Karpas-422 (cell line): Measurements from ENCODE around the gene SLX4. TPM values are rescaled to one million over a fixed set of nuclear protein-coding genes. Genes with fewer than 3 reads are reported as not detected.

Source experiments
- DNase-seq: peaks from one replicate; pipeline ENCODE4 v3.0.0-alpha.2; 2015
- H2AFZ ChIP-seq: fragments of 200-600 bp; sonication (generic); 2 replicates; pipeline ENCODE4 v1.6.1; 2014; ENCODE audit warnings: antibody characterized with exemption, low read length, mixed read lengths
- H3K27ac ChIP-seq: fragments of 200-600 bp; sonication (generic); 2 replicates; pipeline ENCODE4 v1.5.1; 2014; ENCODE audit warnings: mild to moderate bottlenecking, low read length, moderate library complexity
- H3K27me3 ChIP-seq: fragments of 200-600 bp; sonication (generic); 2 replicates; pipeline ENCODE4 v1.6.1; 2014; ENCODE audit warnings: low read length, mixed read lengths
- H3K36me3 ChIP-seq: fragments of 200-600 bp; sonication (generic); 2 replicates; pipeline ENCODE4 v1.6.1; 2014; ENCODE audit warnings: low read length, mixed read lengths; ENCODE audit not compliant: insufficient read depth
- H3K4me1 ChIP-seq: fragments of 200-600 bp; sonication (generic); 2 replicates; pipeline ENCODE4 v1.6.1; 2014; ENCODE audit warnings: mild to moderate bottlenecking, low read length, mixed read lengths
- H3K4me2 ChIP-seq: fragments of 200-600 bp; sonication (generic); 2 replicates; pipeline ENCODE4 v1.6.1; 2014; ENCODE audit warnings: low read length, low read depth, mild to moderate bottlenecking; ENCODE audit not compliant: poor library complexity, severe bottlenecking
- H3K4me3 ChIP-seq: fragments of 200-600 bp; sonication (generic); 2 replicates; pipeline ENCODE4 v1.5.1; 2014; ENCODE audit warnings: mild to moderate bottlenecking, antibody characterized with exemption, low read length, mixed read lengths
- H3K79me2 ChIP-seq: fragments of 200-600 bp; sonication (generic); 2 replicates; pipeline ENCODE4 v1.6.1; 2014; ENCODE audit warnings: mild to moderate bottlenecking, low read length, mixed read lengths
- H3K9ac ChIP-seq: fragments of 200-600 bp; sonication (generic); 2 replicates; pipeline ENCODE4 v1.6.0; 2014; ENCODE audit warnings: low read length
- H3K9me2 ChIP-seq: fragments of 200-600 bp; sonication (generic), shearing (Covaris generic); replicated peaks from 2 replicates; pipeline ENCODE4 v1.6.0; 2014; ENCODE audit warnings: mild to moderate bottlenecking, low read length, moderate library complexity; ENCODE audit not compliant: insufficient read depth
- H3K9me3 ChIP-seq: fragments of 300-700, 200-600 bp; sonication (generic); 2 replicates; pipeline ENCODE4 v1.6.1; 2014; ENCODE audit warnings: low read length, mixed read lengths
- H4K20me1 ChIP-seq: fragments of 200-600 bp; sonication (generic); 2 replicates; pipeline ENCODE4 v1.6.1; 2014; ENCODE audit warnings: mild to moderate bottlenecking, antibody characterized with exemption, low read length, low read depth; ENCODE audit not compliant: insufficient read depth
- total RNA-seq: library from RNA; depleted of rRNA; stranded (reverse); fragments of >200 nt; shearing (Covaris generic); gene quantifications from 2 replicates; pipeline ENCODE4 v1.2.3, GENCODE V29; 2014; ENCODE audit warnings: low replicate concordance

Gene SLX4
- total RNA-seq, 1 experiment from 2014 or later = 9.1 TPM

- Histone ChIP-seq H3K36me3 (peaks cover 6% of the 10 kb centered on the region; the same call in 1 of the 2 replicates), H3K4me2 (no peak overlapping the region), H3K79me2 (no peaks in the 10 kb centered on the region), H3K27ac (no peak overlapping the region), H3K9me3 (no peaks in the 10 kb centered on the region), H3K4me3 (no peak overlapping the region), H3K9me2 (no peaks in the 10 kb centered on the region), H4K20me1 (0 out of 2 replicates have a peak, but pooled peaks cover 2% of the 10 kb centered on the region), H3K9ac (no peak overlapping the region), H3K4me1 (peaks cover 11% of the 10 kb centered on the region), H2AFZ (no peak overlapping the region), H3K27me3 (no peaks in the 10 kb centered on the region)
- DNase-seq = no peak
Measured at GRCh38 chr16:3652373-3653195, 41.2 kb upstream of the SLX4 start.

- Histone ChIP-seq H3K4me1 (peaks cover 11% of the 10 kb centered on the region), H3K4me3 (no peak overlapping the region), H3K36me3 (peaks cover 4% of the 10 kb centered on the region; the same call in 1 of the 2 replicates), H3K9me3 (no peaks in the 10 kb centered on the region), H3K79me2 (no peaks in the 10 kb centered on the region), H2AFZ (no peak overlapping the region), H3K27ac (no peak overlapping the region), H3K4me2 (no peak overlapping the region), H4K20me1 (no peaks in the 10 kb centered on the region), H3K9me2 (no peaks in the 10 kb centered on the region), H3K9ac (no peak overlapping the region), H3K27me3 (no peaks in the 10 kb centered on the region)
- no peak for DNase-seq
Measured at GRCh38 chr16:3651461-3652372, 40.3 kb upstream of the SLX4 start.

GRCh38 chr16:3650631-3651265, 39.3 kb upstream of the SLX4 start:
- Histone ChIP-seq H3K9me3 (no peaks in the 10 kb centered on the region), H3K4me2 (no peak overlapping the region), H3K27ac (no peak overlapping the region), H3K4me3 (no peak overlapping the region), H3K36me3 (peaks cover 4% of the 10 kb centered on the region; the same call in 1 of the 2 replicates), H3K4me1 (peaks cover 11% of the 10 kb centered on the region), H2AFZ (no peak overlapping the region), H3K9me2 (no peaks in the 10 kb centered on the region), H4K20me1 (no peaks in the 10 kb centered on the region), H3K27me3 (no peaks in the 10 kb centered on the region), H3K79me2 (no peaks in the 10 kb centered on the region), H3K9ac (no peak overlapping the region)
- no peak for DNase-seq

GRCh38 chr16:3646348-3646920, 35.0 kb upstream of the SLX4 start:
- Histone ChIP-seq H3K4me3 (no peak overlapping the region), H3K9me2 (no peaks in the 10 kb centered on the region), H3K27ac (no peak overlapping the region), H3K36me3 (no peaks in the 10 kb centered on the region), H3K9ac (no peak overlapping the region), H4K20me1 (no peaks in the 10 kb centered on the region), H3K27me3 (no peaks in the 10 kb centered on the region), H3K79me2 (no peaks in the 10 kb centered on the region), H3K4me2 (no peak overlapping the region), H2AFZ (no peak overlapping the region), H3K4me1 (peaks cover 11% of the 10 kb centered on the region), H3K9me3 (no peaks in the 10 kb centered on the region)
- no peak for DNase-seq

- Histone ChIP-seq H3K4me3 (no peak overlapping the region), H4K20me1 (no peaks in the 10 kb centered on the region), H3K27me3 (no peaks in the 10 kb centered on the region), H3K9ac (no peak overlapping the region), H3K9me2 (no peaks in the 10 kb centered on the region), H3K9me3 (no peaks in the 10 kb centered on the region), H3K27ac (no peak overlapping the region), H3K4me1 (peaks cover 10% of the 10 kb centered on the region), H3K4me2 (no peak overlapping the region), H3K79me2 (no peaks in the 10 kb centered on the region), H2AFZ (no peak overlapping the region), H3K36me3 (no peaks in the 10 kb centered on the region)
- DNase-seq = no peak
Measured at GRCh38 chr16:3645504-3646347, 34.3 kb upstream of the SLX4 start.

GRCh38 chr16:3645108-3645503, 33.7 kb upstream of the SLX4 start:
- Histone ChIP-seq H3K4me2 (no peak overlapping the region), H3K4me1 (peaks cover 4% of the 10 kb centered on the region), H3K9ac (no peak overlapping the region), H3K27ac (no peak overlapping the region), H3K9me2 (no peaks in the 10 kb centered on the region), H3K27me3 (no peaks in the 10 kb centered on the region), H3K36me3 (no peaks in the 10 kb centered on the region), H3K79me2 (peaks cover 3% of the 10 kb centered on the region), H3K4me3 (no peak overlapping the region), H4K20me1 (no peaks in the 10 kb centered on the region), H2AFZ (no peak overlapping the region), H3K9me3 (no peaks in the 10 kb centered on the region)
- no peak for DNase-seq

GRCh38 chr16:3643095-3643730, 31.8 kb upstream of the SLX4 start:
- Histone ChIP-seq H3K9me3 (no peaks in the 10 kb centered on the region), H3K27me3 (no peaks in the 10 kb centered on the region), H3K4me3 (no peak overlapping the region), H3K79me2 (peaks cover 20% of the 10 kb centered on the region), H3K27ac (no peak overlapping the region), H3K4me2 (no peak overlapping the region), H2AFZ (no peak overlapping the region), H3K9me2 (no peaks in the 10 kb centered on the region), H3K36me3 (no peaks in the 10 kb centered on the region), H3K4me1 (no peaks in the 10 kb centered on the region), H3K9ac (no peak overlapping the region), H4K20me1 (no peaks in the 10 kb centered on the region)
- DNase-seq = no peak
